GM18498 (cell line): ENCODE measurements around the gene HPSE2.

Experiments used
- ATAC-seq: cut with Tn5 transposase; IDR thresholded peaks from one replicate; pipeline ENCODE4 v1.9.1; 2021; ENCODE audit warnings: mild to moderate bottlenecking, moderate library complexity; ENCODE audit not compliant: unreplicated experiment

Gene HPSE2

GRCh38 chr10:98419469-98420261 is 816.0 kb downstream of the HPSE2 start:
- no peak for ATAC-seq

- no peak for ATAC-seq
These were observed 816.8 kb downstream of the HPSE2 start for GRCh38 chr10:98418665-98419468.

GRCh38 chr10:98417973-98418664 is 817.5 kb downstream of the HPSE2 start:
- no peak for ATAC-seq

- ATAC-seq, result no peak
These were observed 818.1 kb downstream of the HPSE2 start for GRCh38 chr10:98417481-98417959.

- no peak for ATAC-seq
These were observed 818.9 kb downstream of the HPSE2 start for GRCh38 chr10:98416606-98417388.

GRCh38 chr10:98415731-98416119 is 819.9 kb downstream of the HPSE2 start:
- no peak for ATAC-seq

- no peak for ATAC-seq
These were observed 820.5 kb downstream of the HPSE2 start, which contains the start of gene PYROXD2 for GRCh38 chr10:98414932-98415730. PYROXD2 (minus strand) TSS chr10:98415182; CDS start chr10:98415135, 47 bp downstream.

- no peak for ATAC-seq
These were observed 821.1 kb downstream of the HPSE2 start for GRCh38 chr10:98414578-98414931.

GRCh38 chr10:98411768-98412167 is 823.9 kb downstream of the HPSE2 start:
- ATAC-seq, result no peak

- ATAC-seq, result no peak
These were observed 824.5 kb downstream of the HPSE2 start for GRCh38 chr10:98411166-98411565.

- no peak for ATAC-seq
These were observed 824.9 kb downstream of the HPSE2 start for GRCh38 chr10:98410759-98411158.

- ATAC-seq, result no peak
These were observed 825.4 kb downstream of the HPSE2 start for GRCh38 chr10:98410135-98410743.

GRCh38 chr10:98408799-98409198 is 826.9 kb downstream of the HPSE2 start:
- ATAC-seq, result no peak

GRCh38 chr10:98407744-98408241 is 827.9 kb downstream of the HPSE2 start:
- ATAC-seq, result no peak
